GM18526 (cell line): ENCODE data around the gene RAB5IF.

Experiments
- POLR2A ChIP-seq: IDR thresholded peaks from 3 replicates; pipeline ENCODE4 v1.6.1; 2011; ENCODE audit not compliant: insufficient read length; ENCODE audit errors: extremely low read depth

Gene RAB5IF, protein sequence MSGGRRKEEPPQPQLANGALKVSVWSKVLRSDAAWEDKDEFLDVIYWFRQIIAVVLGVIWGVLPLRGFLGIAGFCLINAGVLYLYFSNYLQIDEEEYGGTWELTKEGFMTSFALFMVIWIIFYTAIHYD

DNA sequence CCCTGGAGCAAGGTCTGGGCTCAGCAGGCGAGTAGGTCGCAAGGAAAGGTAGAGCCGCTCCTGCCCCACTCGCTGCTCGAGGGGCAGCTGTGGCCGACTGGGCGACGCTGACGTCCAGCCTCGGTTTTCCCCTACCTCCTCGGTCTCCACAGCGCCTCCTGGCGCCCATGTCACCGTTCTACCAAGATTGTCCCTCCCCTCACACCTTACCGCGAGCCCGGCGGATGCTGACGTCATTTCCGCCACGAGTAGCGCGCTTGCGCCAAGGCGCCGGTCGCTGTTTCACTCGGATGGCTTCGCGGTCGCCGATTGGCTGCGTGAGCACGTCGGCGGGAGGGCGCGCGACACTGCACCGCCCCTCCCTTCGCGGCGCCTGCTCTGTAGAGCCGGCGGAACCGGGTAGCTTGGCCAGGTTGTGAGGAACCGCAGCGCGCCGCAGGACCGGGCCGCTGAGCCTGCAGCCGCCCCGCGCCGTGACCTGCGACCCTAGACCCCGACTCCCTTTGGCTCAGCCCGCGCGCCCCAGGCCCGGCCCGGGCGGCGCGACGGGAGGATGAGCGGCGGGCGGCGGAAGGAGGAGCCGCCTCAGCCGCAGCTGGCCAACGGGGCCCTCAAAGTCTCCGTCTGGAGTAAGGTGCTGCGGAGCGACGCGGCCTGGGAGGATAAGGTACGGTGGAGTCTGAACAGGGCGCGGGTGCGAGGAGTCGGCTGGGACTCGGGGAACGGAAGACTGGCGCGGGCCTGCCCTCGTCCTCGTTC, at the start of gene RAB5IF:
RAB5IF (plus strand) TSS at position 381 of the 759 bp plus-strand sequence; CDS start at position 554, 173 bp downstream.
- TF ChIP-seq POLR2A, result peak; percentile 76

DNA sequence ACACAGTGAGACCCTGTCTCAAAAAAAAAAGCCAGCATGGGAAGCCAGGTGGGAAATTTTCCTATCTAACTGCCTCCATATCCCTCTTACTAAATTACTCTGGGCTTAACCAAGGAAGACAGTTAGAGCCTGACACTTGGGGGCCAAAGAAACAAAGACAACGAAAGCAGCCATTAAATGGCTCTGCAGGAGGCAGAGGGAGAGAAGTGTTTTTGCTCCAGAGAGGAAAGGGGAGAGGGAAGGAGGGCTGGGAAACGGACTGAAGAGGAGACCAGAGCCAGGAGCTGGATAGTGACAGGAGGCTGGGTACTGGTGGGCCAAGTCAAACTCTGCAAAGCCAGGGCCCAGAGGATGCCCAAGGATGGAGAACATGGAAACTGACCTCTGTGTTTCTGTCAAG, 42.9 kb upstream of the RAB5IF start:
- no peak for TF ChIP-seq POLR2A

DNA sequence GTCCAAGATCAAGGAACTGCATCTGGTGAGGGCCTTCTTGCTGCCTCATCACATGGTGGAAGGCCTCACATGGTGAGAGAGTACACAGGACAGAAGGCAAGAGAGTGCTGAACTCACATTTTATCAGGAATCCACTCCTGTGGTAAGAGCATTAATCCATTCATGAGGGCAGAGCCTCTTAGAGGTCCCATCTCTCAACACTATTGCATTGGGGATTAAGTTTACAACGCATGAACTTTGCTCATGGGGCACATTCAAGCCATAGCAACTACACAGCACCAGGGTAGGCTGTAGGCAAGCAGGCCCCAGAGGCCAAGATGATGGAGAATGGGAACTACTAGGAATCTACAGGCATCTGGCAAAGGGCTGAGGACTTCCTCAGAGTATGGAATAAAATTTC, 42.2 kb upstream of the RAB5IF start:
- no peak for TF ChIP-seq POLR2A

DNA sequence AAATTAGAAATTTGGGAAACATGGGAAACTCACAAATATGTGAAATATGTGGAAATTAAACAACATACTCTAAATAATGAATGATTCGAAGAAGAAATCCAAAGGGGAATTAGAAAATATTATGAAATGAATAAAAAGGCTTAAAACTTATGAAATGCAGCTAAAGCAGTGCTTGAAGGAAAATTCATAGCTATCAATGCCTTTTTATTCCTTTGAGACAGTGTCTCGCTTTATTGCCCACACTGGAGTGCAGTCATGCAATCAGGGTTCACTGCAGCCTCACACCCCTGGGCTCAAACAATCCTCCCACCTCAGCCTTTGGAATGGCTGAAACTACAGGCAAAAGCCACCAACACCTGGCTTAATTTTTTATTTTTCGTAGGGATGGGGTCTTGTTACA, 40.1 kb upstream of the RAB5IF start:
- TF ChIP-seq POLR2A, result no peak

DNA sequence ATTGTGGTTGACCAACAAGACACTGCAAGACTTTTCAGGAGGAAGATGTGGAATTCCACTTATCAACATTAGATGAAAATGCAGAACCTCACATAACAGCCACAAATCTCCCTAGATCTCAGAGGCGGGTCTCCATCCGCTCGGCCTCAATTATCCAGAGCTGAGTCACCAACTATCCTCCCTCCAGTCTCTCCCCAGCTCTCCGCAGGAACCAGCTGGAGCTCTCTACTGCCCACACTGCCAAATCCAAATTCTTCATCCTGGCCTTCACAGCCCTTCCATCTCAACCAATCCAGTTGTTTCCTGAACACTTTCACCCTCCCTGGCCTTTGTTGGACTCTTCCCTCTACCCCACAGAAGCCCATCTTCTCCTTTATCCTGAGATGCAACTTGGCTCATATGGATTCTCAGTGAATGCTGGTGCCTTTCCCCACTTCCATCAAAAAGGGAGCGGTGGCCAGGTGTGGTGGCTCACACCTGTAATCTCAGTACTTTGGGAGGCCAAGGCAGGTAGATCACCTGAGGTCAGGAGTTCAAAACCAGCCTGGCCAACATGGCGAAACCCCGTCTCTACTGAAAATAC, 35.6 kb upstream of the RAB5IF start:
- TF ChIP-seq POLR2A, result no peak

DNA sequence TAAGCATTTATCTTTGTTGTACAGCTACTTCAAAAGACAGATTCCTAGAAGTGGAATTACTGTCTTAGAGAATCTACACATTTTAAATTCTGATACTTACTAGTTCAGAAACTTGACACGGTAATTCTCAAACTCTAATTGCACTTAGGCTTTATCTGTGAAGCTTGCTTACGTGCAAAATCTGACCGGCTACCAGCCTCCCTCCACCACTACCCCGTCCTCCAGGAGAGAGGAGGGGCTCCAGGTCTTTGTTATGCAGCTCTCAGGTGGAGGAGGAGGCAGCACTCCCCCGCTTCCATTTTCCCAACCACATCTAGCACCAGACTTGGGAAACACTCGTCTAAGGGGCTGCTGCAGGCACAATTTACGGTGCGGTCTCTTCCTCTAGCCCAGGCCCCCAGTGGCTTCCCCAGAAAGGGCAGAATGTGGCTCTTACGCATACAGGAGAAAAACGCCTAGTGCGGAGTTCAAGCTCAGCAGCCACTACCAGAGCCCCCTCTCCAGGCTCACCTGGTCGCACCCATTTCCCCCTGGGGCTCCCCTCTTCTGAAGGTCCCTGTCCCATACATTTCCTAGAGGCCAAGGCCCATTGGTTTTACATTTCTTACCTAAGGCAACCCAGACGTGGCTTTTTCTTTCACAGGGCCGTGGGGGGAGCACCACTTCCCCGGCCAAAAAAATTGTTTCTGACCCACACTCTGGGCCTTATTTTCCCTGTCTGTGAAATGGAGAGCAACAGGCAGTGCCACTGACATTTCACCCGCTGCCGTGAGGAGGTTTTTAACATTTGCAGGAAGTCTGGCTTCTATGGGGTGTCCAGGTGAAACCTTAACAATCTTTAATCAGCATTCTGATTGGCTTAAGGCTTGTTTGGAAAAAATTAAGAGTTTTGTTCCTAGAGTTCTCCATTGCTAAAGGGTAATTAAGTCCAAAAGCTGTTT, 33.7 kb upstream of the RAB5IF start:
- TF ChIP-seq POLR2A, result no peak

DNA sequence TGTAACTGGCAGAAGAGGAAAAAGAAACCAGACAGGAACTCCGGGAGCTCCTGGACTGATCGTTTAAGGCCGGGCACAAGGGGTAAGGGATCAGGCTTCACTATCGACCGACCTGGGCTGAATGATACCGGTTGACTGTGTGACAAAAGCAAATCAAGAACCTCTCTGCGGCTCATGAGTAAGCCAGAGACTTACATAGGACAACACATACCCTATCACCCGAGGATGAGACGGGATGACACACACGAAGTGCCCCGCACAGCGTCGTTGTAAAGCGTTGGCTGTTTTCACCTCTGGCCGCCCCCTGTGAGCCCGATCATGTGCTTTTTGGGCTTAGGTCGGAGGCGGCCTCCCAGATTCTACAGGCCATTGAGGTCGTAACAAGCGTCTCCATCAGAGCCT, 32.9 kb upstream of the RAB5IF start:
- TF ChIP-seq POLR2A, result no peak

DNA sequence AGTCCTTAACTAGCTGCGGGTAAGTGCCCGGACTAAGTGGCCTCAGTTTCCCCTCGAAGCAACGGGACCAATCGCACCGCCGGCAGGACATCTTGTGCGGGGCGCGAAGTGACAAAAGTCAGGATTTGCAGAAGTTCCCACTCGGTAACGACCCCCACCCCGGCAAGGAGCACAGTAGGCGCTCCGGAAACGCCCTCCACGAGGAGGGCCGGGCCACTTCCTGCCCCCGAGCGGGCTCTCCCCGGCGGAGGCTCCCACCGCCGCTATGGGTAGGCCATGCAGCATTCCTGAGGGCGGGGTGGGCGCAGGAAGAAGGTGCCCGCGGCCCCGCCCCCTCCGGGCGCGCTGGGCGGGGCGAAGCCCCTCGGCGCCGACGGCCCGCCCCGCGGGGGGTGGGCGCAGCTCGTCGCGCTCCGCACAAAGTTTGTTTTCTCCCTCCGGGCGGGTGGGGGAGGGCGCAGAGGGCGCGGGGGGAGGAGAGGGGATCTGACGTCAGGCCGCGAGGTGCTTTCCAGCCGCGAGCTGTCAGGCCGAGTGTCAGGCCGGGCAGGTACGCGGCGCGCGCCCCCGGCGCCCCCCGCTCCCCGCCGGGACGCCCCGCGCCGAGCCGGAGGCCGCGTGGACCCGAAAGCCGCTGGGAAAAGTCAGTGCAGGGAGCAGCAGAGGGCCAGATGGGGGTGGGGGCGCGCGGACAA, 32.3 kb upstream of the RAB5IF start, which contains the start of gene TGIF2:
TGIF2 (plus strand) TSS at position 495 of the 695 bp plus-strand sequence. CDS start 5,178 bp downstream, outside the sequence.
- peak; percentile 63 for TF ChIP-seq POLR2A

DNA sequence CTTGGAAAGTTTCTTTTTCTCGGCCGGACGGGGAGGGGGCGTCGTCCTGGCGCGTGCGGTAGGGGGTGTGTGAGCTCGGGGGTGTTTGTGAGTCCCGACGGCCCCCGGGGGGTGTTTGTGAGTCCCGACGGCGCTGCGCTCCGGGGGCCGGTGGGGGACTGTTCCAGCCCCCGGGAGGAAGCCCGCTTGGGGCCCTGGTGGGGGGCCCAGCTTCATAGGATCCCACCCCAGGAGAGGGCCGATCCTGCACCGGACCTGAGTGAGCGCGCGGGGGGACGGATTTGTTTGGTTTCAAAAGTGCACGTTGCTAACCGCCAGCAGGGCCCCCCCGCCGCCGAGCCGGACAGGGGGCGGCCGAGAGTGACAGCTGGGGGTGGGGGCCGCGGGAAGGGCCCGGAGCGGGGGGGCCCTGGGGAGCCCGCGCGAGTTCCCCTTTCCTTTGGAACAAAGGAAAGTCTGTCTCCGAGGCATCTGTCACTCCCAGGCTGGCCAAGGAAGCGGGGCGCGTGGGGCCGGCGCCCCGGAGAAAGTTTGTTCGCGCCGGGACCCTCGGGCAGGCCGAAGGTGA, 31.7 kb upstream of the RAB5IF start:
- peak; percentile 4 for TF ChIP-seq POLR2A

DNA sequence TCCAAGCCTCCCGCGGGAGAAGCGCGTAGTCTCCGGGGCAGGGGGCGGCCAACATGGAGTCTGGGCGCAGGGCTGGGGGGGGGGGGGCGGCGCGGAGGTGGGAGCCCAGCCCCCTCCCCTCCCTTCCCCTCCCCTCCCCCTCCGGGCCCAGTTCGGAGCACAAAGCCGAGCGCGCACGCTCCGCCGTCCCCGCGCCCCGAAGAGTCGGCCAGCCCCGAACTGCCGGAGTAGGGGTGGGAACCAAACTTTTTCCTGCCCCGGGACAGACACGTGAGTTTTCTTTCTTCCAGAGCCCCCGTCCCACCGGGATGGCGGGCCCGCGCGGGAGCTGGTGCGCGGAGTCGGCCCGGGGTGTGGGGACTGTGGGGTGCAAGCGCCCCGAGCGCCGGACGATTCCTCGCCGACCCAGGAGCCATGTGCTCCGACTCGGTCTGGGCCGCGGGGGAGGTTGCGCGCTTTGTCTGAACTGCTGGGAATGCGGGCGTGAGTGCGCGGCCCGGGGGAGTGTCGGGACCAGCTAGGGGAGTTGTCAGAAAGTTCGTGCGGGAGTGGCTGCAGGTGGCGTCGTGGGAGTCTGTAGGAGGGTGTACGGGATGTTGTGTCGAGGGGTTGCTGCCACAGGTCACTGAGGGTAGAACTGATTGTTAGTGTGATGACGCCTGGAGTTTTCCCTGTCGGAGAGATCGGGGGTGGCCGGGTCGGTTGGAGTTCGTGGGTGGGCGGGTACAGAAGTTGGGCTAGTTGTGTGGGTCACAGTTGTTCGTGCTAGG, 31.0 kb upstream of the RAB5IF start:
- peak; percentile 16 for TF ChIP-seq POLR2A

DNA sequence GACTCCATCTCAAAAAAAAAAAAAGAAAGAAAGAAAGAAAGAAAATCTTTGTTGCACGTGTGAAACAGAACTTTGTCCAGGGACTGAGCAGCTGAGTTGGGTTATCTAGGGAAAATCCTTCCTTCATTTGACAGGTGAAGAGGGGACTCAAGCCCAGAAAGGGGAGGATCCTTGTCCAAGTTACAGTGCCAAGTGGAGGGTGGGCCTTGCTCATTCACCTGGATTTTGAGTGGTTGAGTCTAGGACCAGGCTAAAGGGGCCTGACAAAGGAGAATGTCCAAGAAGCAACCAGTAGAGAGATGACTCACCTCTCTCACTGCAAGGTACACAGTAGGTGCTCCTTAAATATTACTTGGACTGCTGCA, 29.5 kb upstream of the RAB5IF start:
- no peak for TF ChIP-seq POLR2A

DNA sequence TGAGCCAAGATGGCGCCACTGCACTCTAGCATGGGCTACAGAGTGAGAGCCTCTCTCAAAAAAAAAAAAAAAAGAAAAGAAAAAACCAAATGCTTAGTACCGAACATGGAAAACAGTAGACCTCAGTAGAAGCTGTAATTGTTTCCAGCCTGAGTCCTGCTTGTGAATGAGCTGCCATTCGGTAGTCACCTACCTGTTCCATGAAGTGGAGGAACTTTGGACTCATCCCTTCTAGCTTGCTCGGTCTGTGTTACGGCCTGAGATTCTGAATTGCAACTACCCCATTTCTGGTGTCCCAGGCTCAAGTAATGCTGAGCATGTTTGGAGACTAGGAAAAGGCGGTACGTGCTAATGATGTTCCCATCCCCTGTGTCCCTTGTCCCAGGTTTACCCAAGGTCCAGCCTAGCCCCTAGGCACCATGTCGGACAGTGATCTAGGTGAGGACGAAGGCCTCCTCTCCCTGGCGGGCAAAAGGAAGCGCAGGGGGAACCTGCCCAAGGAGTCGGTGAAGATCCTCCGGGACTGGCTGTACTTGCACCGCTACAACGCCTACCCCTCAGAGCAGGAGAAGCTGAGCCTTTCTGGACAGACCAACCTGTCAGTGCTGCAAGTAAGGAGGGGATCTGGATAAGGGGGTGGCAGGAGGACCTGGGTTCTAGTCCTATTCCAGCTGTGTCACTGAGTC, 27.1 kb upstream of the RAB5IF start:
- no peak for TF ChIP-seq POLR2A

DNA sequence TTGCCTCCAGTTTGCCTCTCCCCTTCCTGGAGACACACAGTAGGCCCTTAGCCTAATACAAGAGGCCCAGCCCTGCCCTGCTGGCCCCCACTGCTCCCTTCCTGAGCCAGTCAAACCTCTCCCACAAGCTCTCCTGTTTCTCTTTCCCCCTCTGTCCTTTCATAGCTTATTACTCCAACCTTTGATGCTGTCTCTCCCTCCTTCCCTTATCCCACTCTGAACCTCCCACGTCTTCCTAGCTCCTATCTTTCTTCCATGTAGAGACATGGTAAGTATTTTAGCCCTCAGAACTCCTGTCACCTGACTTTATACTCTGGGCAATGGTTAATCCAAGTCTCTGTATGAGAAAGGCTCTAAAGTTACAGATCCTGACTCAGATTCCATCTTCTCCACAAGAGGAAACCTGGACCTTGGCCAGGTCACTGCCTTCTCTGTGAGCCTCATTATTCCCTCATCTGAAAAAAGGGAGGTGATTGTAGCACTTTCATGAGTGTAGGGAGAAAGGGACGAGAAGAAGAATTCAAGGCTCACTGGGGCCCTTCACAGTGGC, 25.5 kb upstream of the RAB5IF start:
- no peak for TF ChIP-seq POLR2A

DNA sequence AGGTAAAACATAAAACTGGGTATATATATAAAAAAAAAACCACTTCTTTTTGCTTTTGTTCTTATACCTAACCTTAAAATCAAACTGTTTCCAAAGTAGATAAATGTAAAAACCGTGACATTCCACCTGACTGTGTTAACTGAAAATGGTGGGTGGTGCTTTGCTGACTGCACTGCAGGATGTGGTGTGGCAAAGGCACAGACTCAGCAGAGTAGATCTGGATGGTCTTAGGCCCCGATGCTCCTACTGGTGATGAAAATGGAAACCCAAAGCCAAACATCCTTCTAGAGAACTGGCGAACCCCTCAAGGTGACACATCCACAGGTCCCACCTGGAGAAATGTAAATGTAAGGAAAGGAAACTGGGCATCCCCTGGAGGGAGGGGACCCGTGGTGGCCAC, 23.3 kb upstream of the RAB5IF start:
- no peak for TF ChIP-seq POLR2A
